ENCODE results near the gene CEMIP. TPM values are rescaled to one million over a fixed set of nuclear protein-coding genes. Genes with fewer than 3 reads are reported as not detected.

The CEMIP gene
- total and polyA plus RNA-seq, 2 of the 4 experiments (the other 2 are of a cell fraction): 63.8 to 78.0 TPM

DNA sequence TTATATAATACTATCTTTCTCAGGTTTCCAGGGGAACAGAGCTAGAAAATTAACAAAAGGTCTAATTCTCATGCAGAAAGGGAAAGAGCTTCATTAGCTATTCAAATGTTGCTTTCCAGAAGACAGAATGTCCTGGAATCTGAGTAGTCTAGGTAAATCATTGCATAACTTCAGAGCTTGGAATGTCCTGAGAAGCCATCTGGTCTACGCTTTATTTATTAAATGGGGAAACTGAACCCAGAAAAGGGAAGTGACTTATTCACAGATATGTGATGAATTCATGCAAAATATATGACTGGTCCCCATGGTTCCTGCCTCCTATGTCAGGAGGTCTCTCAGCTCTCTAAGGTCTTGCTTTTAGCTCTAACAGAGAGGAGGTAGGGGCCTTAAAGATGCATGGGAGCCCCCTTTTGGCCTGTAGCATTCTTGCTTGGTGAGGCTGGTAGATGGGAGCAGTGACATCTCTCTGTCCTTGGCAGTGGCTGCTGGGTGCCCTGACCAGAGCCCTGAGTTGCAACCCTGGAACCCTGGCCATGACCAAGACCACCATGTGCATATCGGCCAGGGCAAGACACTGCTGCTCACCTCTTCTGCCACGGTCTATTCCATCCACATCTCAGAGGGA is 99.2 kb downstream of the CEMIP start:
- CTCF ChIA-PET: interaction anchor here (1.3 kb wide), 1 partner anchor 99 kb away, joined by 3 read pairs; the partner anchor contains the start of gene CEMIP
- BruUV-seq (replicated peaks): no TSS peak

More for the DNA sequence above, 99.2 kb downstream of the CEMIP start:
- H3K36me3 ChIP-seq (ENCODE audit: control insufficient read depth, insufficient read depth, low read length): peaks cover 80% of the 10 kb centered on the region
- in situ Hi-C loops (cut with MboI; ENCODE audit: low sequenced_read_pairs) (no loop called here), intact Hi-C loops (cut with micrococcal nuclease) (no loop called here), dilution Hi-C loops (cut with HindIII; ENCODE audit: low sequenced_read_pairs, unreplicated experiment) (no loop called here)
- peak overlapping the region; percentile 55 for H3K23ac ChIP-seq (ENCODE audit: low read depth, low read length)
- H3K4ac ChIP-seq (ENCODE audit: low read depth, low read length): peak overlapping the region; percentile 61
- no peak for TF ChIP-seq BHLHE40 (IDR thresholded peaks at IDR 0.05; ENCODE audit: low read depth, low read length)
- TF ChIP-seq MXI1 (IDR thresholded peaks at IDR 0.05; ENCODE audit: borderline replicate concordance, low read depth, low read length): no peak
- TF ChIP-seq CEBPB (IDR thresholded peaks at IDR 0.05; ENCODE audit: low read depth, low read length): peak; percentile 70
- TF ChIP-seq, protein P1, sequence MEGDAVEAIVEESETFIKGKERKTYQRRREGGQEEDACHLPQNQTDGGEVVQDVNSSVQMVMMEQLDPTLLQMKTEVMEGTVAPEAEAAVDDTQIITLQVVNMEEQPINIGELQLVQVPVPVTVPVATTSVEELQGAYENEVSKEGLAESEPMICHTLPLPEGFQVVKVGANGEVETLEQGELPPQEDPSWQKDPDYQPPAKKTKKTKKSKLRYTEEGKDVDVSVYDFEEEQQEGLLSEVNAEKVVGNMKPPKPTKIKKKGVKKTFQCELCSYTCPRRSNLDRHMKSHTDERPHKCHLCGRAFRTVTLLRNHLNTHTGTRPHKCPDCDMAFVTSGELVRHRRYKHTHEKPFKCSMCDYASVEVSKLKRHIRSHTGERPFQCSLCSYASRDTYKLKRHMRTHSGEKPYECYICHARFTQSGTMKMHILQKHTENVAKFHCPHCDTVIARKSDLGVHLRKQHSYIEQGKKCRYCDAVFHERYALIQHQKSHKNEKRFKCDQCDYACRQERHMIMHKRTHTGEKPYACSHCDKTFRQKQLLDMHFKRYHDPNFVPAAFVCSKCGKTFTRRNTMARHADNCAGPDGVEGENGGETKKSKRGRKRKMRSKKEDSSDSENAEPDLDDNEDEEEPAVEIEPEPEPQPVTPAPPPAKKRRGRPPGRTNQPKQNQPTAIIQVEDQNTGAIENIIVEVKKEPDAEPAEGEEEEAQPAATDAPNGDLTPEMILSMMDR (conservative IDR thresholded peaks at IDR 0.05; ENCODE audit: low read depth, low read length): no peak
- peak overlapping the region; percentile 41 for H4K91ac ChIP-seq (ENCODE audit: insufficient read depth, low read depth, low read length)
- H3K56ac ChIP-seq (ENCODE audit: extremely low read depth, insufficient read depth, low read length): no peak overlapping the region
- H4K8ac ChIP-seq (ENCODE audit: low read depth in 2 of 2, low read length in 2 of 2): peak overlapping the region; percentile 31 to 42; a peak in 1 of 4 replicates
- H4K20me1 ChIP-seq (ENCODE audit: insufficient read depth, low read length): peaks cover 56% of the 10 kb centered on the region
- H2AK9ac ChIP-seq (replicated peaks; ENCODE audit: low read depth, low read length, poor library complexity): no peak overlapping the region
- H3K18ac ChIP-seq (ENCODE audit: low read depth, low read length): no peak overlapping the region; the same call in 1 of the 2 replicates
- peak overlapping the region; percentile 21 for H2BK5ac ChIP-seq (ENCODE audit: low read depth, low read length, poor library complexity, severe bottlenecking)
- DNase-seq: peak; percentile 57
- peaks cover 33% of the 10 kb centered on the region for H3K9me1 ChIP-seq (ENCODE audit: insufficient read depth, low read length)
- no peak overlapping the region for H4K5ac ChIP-seq (ENCODE audit: low read depth, low read length)
- no peaks in the 10 kb centered on the region for H3K9me3 ChIP-seq (ENCODE audit: control insufficient read depth, insufficient read depth, low read length)
- peak overlapping the region; percentile 31; the same call in 1 of the 2 replicates for H2BK20ac ChIP-seq (ENCODE audit: low read depth, low read length)
- peak overlapping the region; percentile 58 for H2AK5ac ChIP-seq (ENCODE audit: low read depth, low read length)
- peaks cover 0 to 14% of the 10 kb centered on the region in 2 experiments; a peak in 1 of 4 replicates for H3K79me1 ChIP-seq (ENCODE audit: low read depth in 1 of 2, low read length in 2 of 2)
- POLR2A ChIA-PET (ENCODE audit: unreplicated experiment): no interaction called here
- H2AFZ ChIP-seq (replicated peaks; ENCODE audit: low read length, poor library complexity): no peak overlapping the region
- peak; percentile 25 for ATAC-seq (ENCODE audit: low read depth)
- no peak overlapping the region for H3K4me3 ChIP-seq (ENCODE audit: insufficient read depth, low read depth, low read length)
- peak overlapping the region; percentile 60 for H2BK120ac ChIP-seq (ENCODE audit: low read depth, low read length)
- H3K4me2 ChIP-seq (ENCODE audit: low read depth, low read length): no peak overlapping the region
- no CpG with 5 or more reads among the region's 3 CpGs for WGBS, 2 experiments (ENCODE audit: extremely low coverage in 2 of 2, insufficient read length in 1 of 2)
- H3K9ac ChIP-seq (ENCODE audit: low read depth, low read length): no peak overlapping the region
- H3K27me3 ChIP-seq (ENCODE audit: control insufficient read depth, insufficient read depth, low read length): no peaks in the 10 kb centered on the region
- no peak overlapping the region for H2BK15ac ChIP-seq (ENCODE audit: low read depth, low read length)
- H3K4me1 ChIP-seq (ENCODE audit: control insufficient read depth, insufficient read depth, low read length): peaks cover 14% of the 10 kb centered on the region
- peak overlapping the region; percentile 17; the same call in 1 of the 2 replicates for H3K27ac ChIP-seq (ENCODE audit: insufficient read depth, low read length)
- peak overlapping the region; percentile 62 for H3K14ac ChIP-seq (replicated peaks; ENCODE audit: low read depth, low read length)

Measured in IMR-90 (cell line).